ENCODE results near the gene AOAH. TPM values are rescaled to one million over a fixed set of nuclear protein-coding genes. Genes with fewer than 3 reads are reported as not detected.

The AOAH gene, protein sequence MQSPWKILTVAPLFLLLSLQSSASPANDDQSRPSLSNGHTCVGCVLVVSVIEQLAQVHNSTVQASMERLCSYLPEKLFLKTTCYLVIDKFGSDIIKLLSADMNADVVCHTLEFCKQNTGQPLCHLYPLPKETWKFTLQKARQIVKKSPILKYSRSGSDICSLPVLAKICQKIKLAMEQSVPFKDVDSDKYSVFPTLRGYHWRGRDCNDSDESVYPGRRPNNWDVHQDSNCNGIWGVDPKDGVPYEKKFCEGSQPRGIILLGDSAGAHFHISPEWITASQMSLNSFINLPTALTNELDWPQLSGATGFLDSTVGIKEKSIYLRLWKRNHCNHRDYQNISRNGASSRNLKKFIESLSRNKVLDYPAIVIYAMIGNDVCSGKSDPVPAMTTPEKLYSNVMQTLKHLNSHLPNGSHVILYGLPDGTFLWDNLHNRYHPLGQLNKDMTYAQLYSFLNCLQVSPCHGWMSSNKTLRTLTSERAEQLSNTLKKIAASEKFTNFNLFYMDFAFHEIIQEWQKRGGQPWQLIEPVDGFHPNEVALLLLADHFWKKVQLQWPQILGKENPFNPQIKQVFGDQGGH
- total RNA-seq = 0.40 to 0.89 TPM (median 0.45 TPM) in 3 replicates

DNA sequence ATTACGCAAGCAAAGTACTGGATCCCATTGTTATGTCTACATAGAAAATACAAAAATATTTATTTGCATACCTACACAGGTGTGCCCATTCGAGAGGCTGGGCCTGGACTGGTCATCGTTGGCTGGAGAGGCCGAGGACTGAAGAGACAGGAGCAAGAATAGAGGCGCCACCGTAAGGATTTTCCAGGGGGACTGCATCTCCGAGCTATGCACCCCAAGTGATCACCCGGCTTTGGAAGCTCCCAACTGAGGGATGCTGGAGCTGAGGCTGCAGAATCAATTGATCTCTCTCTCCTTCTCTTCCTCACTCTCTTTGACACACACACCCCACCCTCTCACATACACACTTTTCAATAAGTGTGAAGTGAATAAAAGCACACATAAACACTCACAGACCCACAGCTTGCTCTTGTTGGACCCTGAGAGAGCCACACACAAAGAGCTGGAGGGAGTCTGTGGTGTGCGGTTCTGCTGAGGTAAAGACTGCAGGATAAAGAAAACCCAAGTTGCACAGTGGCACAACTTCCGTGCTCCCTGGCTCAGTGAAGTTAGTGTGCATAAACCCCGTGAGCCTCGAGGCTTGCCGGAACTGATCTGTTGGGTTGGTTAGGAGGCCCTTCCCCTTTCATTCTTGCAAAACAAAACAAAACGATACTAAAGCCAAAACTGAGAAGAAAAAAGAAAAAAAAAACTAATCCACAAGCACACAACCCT lies at the start of gene AOAH:
Gene AOAH (minus strand): TSS at position 544 of the 714 bp plus-strand sequence. CDS start 346 bp downstream, at position 198.
- H3K27ac Mint-ChIP-seq = no peak within 1 kb of the TSS
- TF ChIP-seq, protein P1, sequence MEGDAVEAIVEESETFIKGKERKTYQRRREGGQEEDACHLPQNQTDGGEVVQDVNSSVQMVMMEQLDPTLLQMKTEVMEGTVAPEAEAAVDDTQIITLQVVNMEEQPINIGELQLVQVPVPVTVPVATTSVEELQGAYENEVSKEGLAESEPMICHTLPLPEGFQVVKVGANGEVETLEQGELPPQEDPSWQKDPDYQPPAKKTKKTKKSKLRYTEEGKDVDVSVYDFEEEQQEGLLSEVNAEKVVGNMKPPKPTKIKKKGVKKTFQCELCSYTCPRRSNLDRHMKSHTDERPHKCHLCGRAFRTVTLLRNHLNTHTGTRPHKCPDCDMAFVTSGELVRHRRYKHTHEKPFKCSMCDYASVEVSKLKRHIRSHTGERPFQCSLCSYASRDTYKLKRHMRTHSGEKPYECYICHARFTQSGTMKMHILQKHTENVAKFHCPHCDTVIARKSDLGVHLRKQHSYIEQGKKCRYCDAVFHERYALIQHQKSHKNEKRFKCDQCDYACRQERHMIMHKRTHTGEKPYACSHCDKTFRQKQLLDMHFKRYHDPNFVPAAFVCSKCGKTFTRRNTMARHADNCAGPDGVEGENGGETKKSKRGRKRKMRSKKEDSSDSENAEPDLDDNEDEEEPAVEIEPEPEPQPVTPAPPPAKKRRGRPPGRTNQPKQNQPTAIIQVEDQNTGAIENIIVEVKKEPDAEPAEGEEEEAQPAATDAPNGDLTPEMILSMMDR (IDR thresholded peaks at IDR 0.05; ENCODE audit: unreplicated experiment) = no peak
- no peaks in the 10 kb centered on the region for H3K4me1 Mint-ChIP-seq
- no peak for DNase-seq (ENCODE audit: low spot score in 2 of 2, unreplicated experiment in 2 of 2)
- no peak within 1 kb of the TSS for H3K4me3 Mint-ChIP-seq
- H3K27me3 Mint-ChIP-seq (ENCODE audit: low read depth) = peaks cover 8% of the 10 kb centered on the region
- peaks cover 7% of the 10 kb centered on the region for H3K9me3 Mint-ChIP-seq
- no peaks in the 10 kb centered on the region for H3K36me3 Mint-ChIP-seq

DNA sequence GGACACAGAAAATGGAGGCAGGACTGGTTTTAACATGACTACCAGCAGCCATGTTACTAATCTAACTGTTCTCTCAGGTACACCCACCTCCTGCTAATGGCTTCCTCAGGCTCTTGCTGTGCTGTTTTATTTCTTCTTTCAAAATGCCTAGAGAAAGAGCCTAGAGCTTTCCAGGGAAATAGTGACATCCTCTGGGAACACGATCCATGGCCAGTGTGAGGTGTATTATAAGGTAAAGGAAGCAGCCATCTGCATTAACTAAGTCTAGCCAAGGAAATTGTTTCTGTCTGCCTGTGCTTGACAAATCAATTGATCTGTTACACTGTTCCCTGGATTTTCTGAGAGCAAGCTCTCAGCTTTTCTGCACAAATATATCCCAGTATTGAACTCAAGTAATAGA lies 42.2 kb upstream of the AOAH start:
- H3K36me3 Mint-ChIP-seq = no peaks in the 10 kb centered on the region
- H3K27ac Mint-ChIP-seq = no peak overlapping the region
- DNase-seq (ENCODE audit: low spot score in 2 of 2, unreplicated experiment in 2 of 2) = no peak
- H3K4me3 Mint-ChIP-seq = no peak overlapping the region
- TF ChIP-seq, protein P1 (IDR thresholded peaks at IDR 0.05; ENCODE audit: unreplicated experiment) = no peak
- H3K4me1 Mint-ChIP-seq = no peaks in the 10 kb centered on the region
- H3K9me3 Mint-ChIP-seq = no peaks in the 10 kb centered on the region
- no peaks in the 10 kb centered on the region for H3K27me3 Mint-ChIP-seq (ENCODE audit: low read depth)

DNA sequence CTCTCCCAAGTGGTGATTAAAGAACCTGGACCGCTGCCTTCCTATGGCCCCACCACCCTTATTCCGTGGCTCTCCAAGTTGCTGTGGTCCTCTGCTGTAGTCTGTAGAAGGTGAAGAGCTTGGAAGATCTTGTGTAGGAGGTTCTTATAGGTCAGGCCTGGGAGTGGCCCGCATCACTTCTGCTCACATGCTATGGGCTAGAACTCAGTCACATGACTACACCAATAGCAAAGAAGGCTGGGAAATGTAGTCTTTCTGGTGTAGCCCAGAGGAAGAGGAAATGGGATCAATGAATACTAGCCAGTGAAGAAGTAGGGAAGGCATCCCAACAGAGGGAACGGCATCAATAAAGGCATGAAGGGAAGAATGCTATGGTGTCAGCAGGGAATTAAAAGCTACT lies 41.3 kb upstream of the AOAH start:
- Mint-ChIP-seq H3K9me3 (no peaks in the 10 kb centered on the region), H3K36me3 (no peaks in the 10 kb centered on the region), H3K27me3 (ENCODE audit: low read depth) (no peaks in the 10 kb centered on the region), H3K27ac (no peak overlapping the region), H3K4me1 (no peaks in the 10 kb centered on the region), H3K4me3 (no peak overlapping the region)
- TF ChIP-seq, protein P1 (IDR thresholded peaks at IDR 0.05; ENCODE audit: unreplicated experiment) = no peak
- no peak for DNase-seq (ENCODE audit: low spot score in 2 of 2, unreplicated experiment in 2 of 2)

DNA sequence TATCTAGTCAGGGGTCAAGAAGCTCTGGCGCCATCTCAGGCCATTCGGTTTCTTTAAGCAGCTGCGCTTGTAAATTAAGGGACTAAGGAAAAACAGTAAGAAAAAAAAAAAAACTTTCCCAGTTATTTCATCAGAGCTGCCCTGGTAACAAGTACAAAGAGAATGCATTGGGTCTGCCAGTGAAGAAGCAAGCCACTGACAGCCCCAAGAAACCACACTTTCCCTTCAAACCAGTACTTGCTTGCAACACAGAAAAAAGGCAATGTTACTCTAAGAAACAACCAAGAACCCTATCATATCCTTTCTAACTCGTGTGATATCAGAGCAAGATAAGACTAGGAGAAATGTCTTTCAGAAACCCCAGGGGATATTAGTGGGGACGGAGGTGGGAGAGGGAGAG lies 40.6 kb upstream of the AOAH start:
- Mint-ChIP-seq H3K27me3 (ENCODE audit: low read depth) (no peaks in the 10 kb centered on the region), H3K36me3 (no peaks in the 10 kb centered on the region), H3K9me3 (no peaks in the 10 kb centered on the region), H3K27ac (no peak overlapping the region), H3K4me1 (no peaks in the 10 kb centered on the region), H3K4me3 (no peak overlapping the region)
- no peak for DNase-seq (ENCODE audit: low spot score in 2 of 2, unreplicated experiment in 2 of 2)
- TF ChIP-seq, protein P1 (IDR thresholded peaks at IDR 0.05; ENCODE audit: unreplicated experiment) = no peak

DNA sequence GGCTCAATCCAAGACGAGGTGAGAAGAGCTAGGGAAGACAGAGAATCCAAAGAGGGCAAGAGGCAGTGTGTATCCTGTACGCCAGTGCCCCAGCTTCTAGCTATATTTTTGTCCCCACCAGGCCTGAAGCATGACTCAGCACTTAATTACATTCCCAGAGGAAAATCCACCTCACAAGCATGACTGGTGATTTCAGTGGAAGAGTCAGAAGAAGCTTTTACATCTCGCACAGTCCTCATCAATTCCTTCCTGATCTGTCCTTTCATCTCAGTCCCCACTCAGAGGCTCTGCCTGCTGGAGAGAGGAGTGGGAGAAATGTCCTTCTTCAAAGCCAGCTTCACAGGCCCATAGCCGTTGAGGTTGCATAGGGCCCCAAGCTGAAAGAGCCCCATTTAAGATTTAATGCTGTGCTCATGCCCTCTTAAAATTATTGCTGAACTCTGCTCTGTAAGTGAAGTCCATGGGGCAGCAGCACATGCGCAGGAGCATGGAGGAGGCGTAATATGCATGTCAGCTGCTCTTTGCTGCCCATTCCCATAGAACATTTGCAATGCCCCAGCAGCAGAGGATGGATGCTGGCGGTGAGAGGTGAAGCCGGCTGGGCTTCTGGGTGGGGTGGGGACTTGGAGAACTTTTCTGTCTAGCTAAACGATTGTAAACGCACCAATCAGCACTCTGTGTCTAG lies 39.0 kb upstream of the AOAH start:
- Mint-ChIP-seq H3K4me1 (no peaks in the 10 kb centered on the region), H3K27me3 (ENCODE audit: low read depth) (no peaks in the 10 kb centered on the region), H3K9me3 (no peaks in the 10 kb centered on the region), H3K27ac (no peak overlapping the region), H3K4me3 (no peak overlapping the region), H3K36me3 (no peaks in the 10 kb centered on the region)
- TF ChIP-seq, protein P1 (IDR thresholded peaks at IDR 0.05; ENCODE audit: unreplicated experiment) = no peak
- DNase-seq (ENCODE audit: low spot score in 2 of 2, unreplicated experiment in 2 of 2) = no peak
